Tibial nerve (tissue), 4 donors: Measurements from ENCODE around the gene SLU7.

Experiments
- EP300 ChIP-seq, 2 donors: sonication (generic); formaldehyde crosslinking; IDR thresholded peaks; one replicate each; pipeline ENCODE4 v1.6.1; 2017; ENCODE audit warnings: antibody characterized with exemption in 2 of 2, mild to moderate bottlenecking in 1 of 2
- POLR2A ChIP-seq, 2 donors: fragments of 450-650 bp; IDR thresholded peaks; one replicate each; pipeline ENCODE4 v1.6.1; 2017; ENCODE audit warnings: antibody characterized with exemption in 2 of 2, mild to moderate bottlenecking in 2 of 2, moderate library complexity in 2 of 2
- TF ChIP-seq, protein P1 (sequence below), 5 experiments: fragments of 200-600 bp in 3 of 5; fragments of 450-650 bp in 2 of 5; sonication (generic) in 3 of 5; IDR thresholded peaks; one replicate each; pipeline ENCODE4 v1.5.1; 2016 to 2019; ENCODE audit warnings: antibody characterized with exemption in 5 of 5, mild to moderate bottlenecking in 3 of 5, moderate library complexity in 2 of 5

DNA sequence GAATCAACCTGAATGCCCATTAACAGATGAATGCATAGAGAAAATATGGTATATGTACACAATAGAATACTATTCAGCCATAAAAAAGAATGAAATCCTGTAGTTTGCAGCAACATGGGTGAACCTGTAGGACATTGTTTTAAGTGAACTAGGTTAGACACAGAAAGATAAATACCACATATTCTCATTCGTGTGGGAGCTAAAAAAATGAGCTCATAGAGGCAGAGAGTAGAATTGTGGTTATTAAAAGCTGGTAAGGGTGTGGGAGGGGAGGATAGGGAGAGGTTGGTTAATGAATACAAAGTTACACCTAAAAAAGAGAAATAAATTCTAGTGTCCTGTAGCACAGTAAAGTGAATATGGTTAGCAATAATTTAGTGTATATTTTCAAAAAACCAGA, 26.3 kb upstream of the SLU7 start:
- TF ChIP-seq, protein P1, sequence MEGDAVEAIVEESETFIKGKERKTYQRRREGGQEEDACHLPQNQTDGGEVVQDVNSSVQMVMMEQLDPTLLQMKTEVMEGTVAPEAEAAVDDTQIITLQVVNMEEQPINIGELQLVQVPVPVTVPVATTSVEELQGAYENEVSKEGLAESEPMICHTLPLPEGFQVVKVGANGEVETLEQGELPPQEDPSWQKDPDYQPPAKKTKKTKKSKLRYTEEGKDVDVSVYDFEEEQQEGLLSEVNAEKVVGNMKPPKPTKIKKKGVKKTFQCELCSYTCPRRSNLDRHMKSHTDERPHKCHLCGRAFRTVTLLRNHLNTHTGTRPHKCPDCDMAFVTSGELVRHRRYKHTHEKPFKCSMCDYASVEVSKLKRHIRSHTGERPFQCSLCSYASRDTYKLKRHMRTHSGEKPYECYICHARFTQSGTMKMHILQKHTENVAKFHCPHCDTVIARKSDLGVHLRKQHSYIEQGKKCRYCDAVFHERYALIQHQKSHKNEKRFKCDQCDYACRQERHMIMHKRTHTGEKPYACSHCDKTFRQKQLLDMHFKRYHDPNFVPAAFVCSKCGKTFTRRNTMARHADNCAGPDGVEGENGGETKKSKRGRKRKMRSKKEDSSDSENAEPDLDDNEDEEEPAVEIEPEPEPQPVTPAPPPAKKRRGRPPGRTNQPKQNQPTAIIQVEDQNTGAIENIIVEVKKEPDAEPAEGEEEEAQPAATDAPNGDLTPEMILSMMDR (IDR thresholded peaks at IDR 0.05): no peak
- TF ChIP-seq POLR2A (IDR thresholded peaks at IDR 0.05) (no peak), EP300 (IDR thresholded peaks at IDR 0.05) (no peak)
